Measurements from ENCODE around the gene SERPINH1. TPM values are rescaled to one million over a fixed set of nuclear protein-coding genes. Genes with fewer than 3 reads are reported as not detected.

The SERPINH1 gene
- total RNA-seq, 1 donor from 2014 or later: 466 TPM

- no peak for DNase-seq (ENCODE audit: low read depth)
- Histone ChIP-seq H3K4me3 (ENCODE audit: low read depth, low read length) (no peak overlapping the region), H3K27me3 (ENCODE audit: control insufficient read depth, insufficient read depth, low read length) (no peaks in the 10 kb centered on the region), H3K36me3 (ENCODE audit: control insufficient read depth, insufficient read depth, low read length) (no peaks in the 10 kb centered on the region)
- no peak for TF ChIP-seq CTCF (IDR thresholded peaks at IDR 0.05; ENCODE audit: insufficient read depth, low read length, poor library complexity, severe bottlenecking)
These were observed 39.4 kb downstream of the SERPINH1 start for GRCh38 chr11:75601494-75601893.

- no peak overlapping the region for H3K4me3 ChIP-seq (ENCODE audit: low read depth, low read length)
- no peaks in the 10 kb centered on the region for H3K27me3 ChIP-seq (ENCODE audit: control insufficient read depth, insufficient read depth, low read length)
- H3K36me3 ChIP-seq (ENCODE audit: control insufficient read depth, insufficient read depth, low read length): no peaks in the 10 kb centered on the region
- no peak for TF ChIP-seq CTCF (IDR thresholded peaks at IDR 0.05; ENCODE audit: insufficient read depth, low read length, poor library complexity, severe bottlenecking)
- no peak for DNase-seq (ENCODE audit: low read depth)
These were observed 40.9 kb downstream of the SERPINH1 start for GRCh38 chr11:75602951-75603350.

- no peaks in the 10 kb centered on the region for H3K36me3 ChIP-seq (ENCODE audit: control insufficient read depth, insufficient read depth, low read length)
- TF ChIP-seq CTCF (IDR thresholded peaks at IDR 0.05; ENCODE audit: insufficient read depth, low read length, poor library complexity, severe bottlenecking): no peak
- H3K27me3 ChIP-seq (ENCODE audit: control insufficient read depth, insufficient read depth, low read length): no peaks in the 10 kb centered on the region
- H3K4me3 ChIP-seq (ENCODE audit: low read depth, low read length): no peak overlapping the region
- DNase-seq (ENCODE audit: low read depth): no peak
These were observed 42.0 kb downstream of the SERPINH1 start for GRCh38 chr11:75603791-75604736.

GRCh38 chr11:75606099-75606498 lies 44.0 kb downstream of the SERPINH1 start:
- no peaks in the 10 kb centered on the region for H3K36me3 ChIP-seq (ENCODE audit: control insufficient read depth, insufficient read depth, low read length)
- no peak for DNase-seq (ENCODE audit: low read depth)
- TF ChIP-seq CTCF (IDR thresholded peaks at IDR 0.05; ENCODE audit: insufficient read depth, low read length, poor library complexity, severe bottlenecking): no peak
- no peaks in the 10 kb centered on the region for H3K27me3 ChIP-seq (ENCODE audit: control insufficient read depth, insufficient read depth, low read length)
- no peak overlapping the region for H3K4me3 ChIP-seq (ENCODE audit: low read depth, low read length)

- H3K4me3 ChIP-seq (ENCODE audit: low read depth, low read length): no peak overlapping the region
- H3K27me3 ChIP-seq (ENCODE audit: control insufficient read depth, insufficient read depth, low read length): no peaks in the 10 kb centered on the region
- H3K36me3 ChIP-seq (ENCODE audit: control insufficient read depth, insufficient read depth, low read length): no peaks in the 10 kb centered on the region
- no peak for TF ChIP-seq CTCF (IDR thresholded peaks at IDR 0.05; ENCODE audit: insufficient read depth, low read length, poor library complexity, severe bottlenecking)
- DNase-seq (ENCODE audit: low read depth): no peak
These were observed 49.8 kb downstream of the SERPINH1 start for GRCh38 chr11:75611823-75612222.

Data from kidney epithelial cell (primary cell).